Prostate gland (tissue), 2 donors: ENCODE data around the gene PPP2R2B. TPM values are rescaled to one million over a fixed set of nuclear protein-coding genes. Genes with fewer than 3 reads are reported as not detected.

ENCODE experiments used
- DNase-seq: peaks from one replicate; pipeline ENCODE4 v3.0.0-alpha.2; 2019; ENCODE audit warnings: low spot score
- H3K27ac ChIP-seq, 2 donors: fragments of 200-600 bp; sonication (generic); 2 replicates each; pipeline ENCODE4 v1.5.1; 2017 to 2019
- H3K27me3 ChIP-seq: fragments of 200-600 bp; sonication (generic); replicated peaks from 2 replicates; pipeline ENCODE4 v1.5.1; 2019; ENCODE audit not compliant: insufficient read depth
- H3K36me3 ChIP-seq, 2 donors: fragments of 200-600 bp; sonication (generic); 1 replicate in 1 of 2; 2 replicates in 1 of 2; pipeline versions ENCODE4 v1.5.1 to v1.8.1; 2017 to 2019
- H3K4me1 ChIP-seq: fragments of 200-600 bp; sonication (generic); replicated peaks from 2 replicates; pipeline ENCODE4 v1.5.1; 2019
- H3K4me3 ChIP-seq, 2 donors: fragments of 200-600 bp; sonication (generic); 2 replicates each; pipeline ENCODE4 v1.5.1; 2017 to 2019
- H3K9me3 ChIP-seq: fragments of 200-600 bp; sonication (generic); 2 replicates; pipeline ENCODE4 v1.5.1; 2017
- POLR2A ChIP-seq: fragments of 450-650 bp; IDR thresholded peaks from one replicate; pipeline ENCODE4 v1.6.1; 2016; ENCODE audit warnings: antibody characterized with exemption, mild to moderate bottlenecking
- POLR2AphosphoS5 ChIP-seq: sonication (generic); formaldehyde crosslinking; IDR thresholded peaks from one replicate; pipeline ENCODE4 v1.6.1; 2017; ENCODE audit warnings: antibody characterized with exemption
- WGBS: methylation state at CpG from one replicate; pipeline ENCODE4 v1.1.5; 2018; 5-methylcytosine and 5-hydroxymethylcytosine counted together
- intact Hi-C: fragments of 100-400 bp; cut with DNase I; formaldehyde crosslinking; loops from one replicate; pipeline ENCODE4 v1.14.2; 2022
- total RNA-seq, 2 donors: library from RNA; depleted of rRNA; stranded (reverse); fragments of >200 nt; gene quantifications; one replicate each; pipeline ENCODE4 v1.1.0, GENCODE V29; 2016
- TF ChIP-seq, protein P1 (sequence below), 4 experiments: fragments of 200-600 bp in 2 of 4; fragments of 450-650 bp in 2 of 4; sonication (generic) in 2 of 4; IDR thresholded peaks; 1 replicate in 3 of 4; 2 replicates in 1 of 4; pipeline ENCODE4 v1.5.1; 2016 to 2019; ENCODE audit warnings: antibody characterized with exemption in 4 of 4, mild to moderate bottlenecking in 2 of 4, moderate library complexity in 2 of 4

The PPP2R2B gene
- total RNA-seq, 2 donors from 2014 or later: 0.68 to 2.6 TPM

- no peak overlapping the region for H3K4me3 ChIP-seq
- H3K36me3 ChIP-seq: no peaks in the 10 kb centered on the region
- H3K9me3 ChIP-seq: no peaks in the 10 kb centered on the region
- no peaks in the 10 kb centered on the region for H3K27me3 ChIP-seq
- H3K27ac ChIP-seq: no peak overlapping the region
- intact Hi-C loops: no loop called here
- DNase-seq: no peak
- H3K4me1 ChIP-seq: no peaks in the 10 kb centered on the region
- 79% methylated on average over 1 of the region's 1 CpG for WGBS
- TF ChIP-seq, protein P1, sequence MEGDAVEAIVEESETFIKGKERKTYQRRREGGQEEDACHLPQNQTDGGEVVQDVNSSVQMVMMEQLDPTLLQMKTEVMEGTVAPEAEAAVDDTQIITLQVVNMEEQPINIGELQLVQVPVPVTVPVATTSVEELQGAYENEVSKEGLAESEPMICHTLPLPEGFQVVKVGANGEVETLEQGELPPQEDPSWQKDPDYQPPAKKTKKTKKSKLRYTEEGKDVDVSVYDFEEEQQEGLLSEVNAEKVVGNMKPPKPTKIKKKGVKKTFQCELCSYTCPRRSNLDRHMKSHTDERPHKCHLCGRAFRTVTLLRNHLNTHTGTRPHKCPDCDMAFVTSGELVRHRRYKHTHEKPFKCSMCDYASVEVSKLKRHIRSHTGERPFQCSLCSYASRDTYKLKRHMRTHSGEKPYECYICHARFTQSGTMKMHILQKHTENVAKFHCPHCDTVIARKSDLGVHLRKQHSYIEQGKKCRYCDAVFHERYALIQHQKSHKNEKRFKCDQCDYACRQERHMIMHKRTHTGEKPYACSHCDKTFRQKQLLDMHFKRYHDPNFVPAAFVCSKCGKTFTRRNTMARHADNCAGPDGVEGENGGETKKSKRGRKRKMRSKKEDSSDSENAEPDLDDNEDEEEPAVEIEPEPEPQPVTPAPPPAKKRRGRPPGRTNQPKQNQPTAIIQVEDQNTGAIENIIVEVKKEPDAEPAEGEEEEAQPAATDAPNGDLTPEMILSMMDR (IDR thresholded peaks at IDR 0.05): no peak
- TF ChIP-seq POLR2AphosphoS5: no peak
- no peak for TF ChIP-seq POLR2A
Observed at GRCh38 chr5:146695646-146696045, 182.9 kb downstream of the PPP2R2B start.

DNA sequence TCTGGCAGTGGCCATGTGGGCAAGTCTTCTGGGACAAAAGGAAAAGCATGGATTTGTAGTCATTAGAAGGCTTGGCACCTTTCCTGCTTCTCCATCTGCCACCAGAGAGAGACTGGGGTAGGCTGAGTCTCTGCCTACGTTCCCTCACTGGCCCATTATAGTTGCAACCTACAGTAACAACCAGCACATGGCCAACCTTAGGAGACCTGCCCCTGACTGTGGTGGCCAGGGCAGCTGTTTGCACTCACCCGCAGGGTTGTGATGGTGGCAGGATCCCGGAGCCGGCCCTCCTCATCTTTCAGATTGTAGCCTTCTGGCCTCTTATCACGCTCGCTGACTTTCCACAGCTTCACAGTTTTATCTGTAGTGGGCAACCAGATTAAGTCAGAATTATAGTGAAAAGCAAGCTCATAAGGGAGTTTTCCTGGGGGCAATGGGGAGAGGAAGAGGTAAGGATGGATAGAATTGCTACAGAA, 187.6 kb downstream of the PPP2R2B start:
- no peaks in the 10 kb centered on the region for H3K36me3 ChIP-seq
- no peaks in the 10 kb centered on the region for H3K4me1 ChIP-seq
- no peaks in the 10 kb centered on the region for H3K27me3 ChIP-seq
- 83% methylated on average over 6 of the region's 6 CpGs for WGBS
- intact Hi-C loops: no loop called here
- H3K9me3 ChIP-seq: no peaks in the 10 kb centered on the region
- no peak for DNase-seq
- no peak overlapping the region for H3K4me3 ChIP-seq
- TF ChIP-seq POLR2AphosphoS5: no peak
- H3K27ac ChIP-seq: no peak overlapping the region

DNA sequence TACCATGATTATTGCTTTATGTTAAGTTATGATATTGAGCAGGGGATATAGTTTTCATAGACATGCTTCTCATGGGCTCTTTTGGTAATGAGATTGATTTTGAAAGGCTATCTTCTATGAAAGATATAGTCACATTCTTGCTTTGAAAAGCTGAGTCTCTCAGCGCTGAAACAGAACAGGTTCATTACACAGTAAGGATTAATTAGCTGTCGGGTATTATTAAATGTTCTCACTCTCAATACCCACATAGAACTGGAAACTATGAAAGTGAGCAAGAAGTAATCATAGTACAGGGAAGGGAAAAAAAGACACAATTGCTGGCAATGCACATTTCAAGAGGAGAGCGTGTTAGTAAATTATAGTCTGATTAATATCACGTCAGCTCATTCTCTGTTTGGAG, 190.9 kb downstream of the PPP2R2B start:
- H3K36me3 ChIP-seq: no peaks in the 10 kb centered on the region
- DNase-seq: no peak
- H3K4me1 ChIP-seq: no peaks in the 10 kb centered on the region
- no peaks in the 10 kb centered on the region for H3K9me3 ChIP-seq
- no peak overlapping the region for H3K4me3 ChIP-seq
- H3K27ac ChIP-seq: no peak overlapping the region
- intact Hi-C loops: no loop called here
- TF ChIP-seq, protein P1 (IDR thresholded peaks at IDR 0.05): no peak
- TF ChIP-seq POLR2AphosphoS5 (no peak), POLR2A (no peak)
- H3K27me3 ChIP-seq: no peaks in the 10 kb centered on the region
- 70% methylated on average over 4 of the region's 4 CpGs for WGBS

- WGBS: 81% methylated on average over 5 of the region's 5 CpGs
- TF ChIP-seq, protein P1 (IDR thresholded peaks at IDR 0.05): no peak
- TF ChIP-seq POLR2AphosphoS5 (no peak), POLR2A (no peak)
- Histone ChIP-seq H3K4me3 (no peak overlapping the region), H3K36me3 (no peaks in the 10 kb centered on the region), H3K4me1 (no peaks in the 10 kb centered on the region), H3K27me3 (no peaks in the 10 kb centered on the region), H3K27ac (no peak overlapping the region), H3K9me3 (no peaks in the 10 kb centered on the region)
- no peak for DNase-seq
- intact Hi-C loops: no loop called here
Observed at GRCh38 chr5:146683861-146684260, 194.7 kb downstream of the PPP2R2B start.

DNA sequence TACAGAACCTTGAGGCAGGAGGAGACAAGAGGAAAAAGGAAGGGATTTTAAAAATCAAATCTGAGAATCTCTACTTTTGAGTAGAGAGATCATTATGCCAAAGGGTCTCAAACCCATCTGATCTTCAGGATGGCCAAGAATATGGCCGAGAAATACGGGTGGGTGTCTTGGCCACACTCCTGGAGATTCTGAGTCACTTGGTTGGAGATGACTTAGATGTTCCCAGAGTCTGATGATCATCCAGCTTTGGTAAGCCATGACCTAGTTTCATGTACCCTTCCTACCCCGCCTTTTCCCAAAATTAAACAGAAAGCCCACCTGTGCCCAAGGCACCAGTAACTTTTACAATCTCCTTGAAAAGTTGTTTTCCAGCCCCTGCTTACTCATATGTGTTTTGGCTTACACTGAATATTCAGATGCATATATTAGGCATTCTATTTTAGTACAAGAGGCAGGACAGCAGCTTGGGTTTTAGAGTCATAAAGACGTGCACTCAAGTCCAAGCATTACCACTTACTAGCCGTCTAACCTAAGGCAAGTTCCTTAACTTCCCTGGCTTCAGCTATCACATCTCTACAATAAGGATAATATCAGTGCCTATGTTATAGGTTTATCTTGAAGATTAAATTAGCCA, 195.5 kb downstream of the PPP2R2B start:
- intact Hi-C loops: no loop called here
- 90% methylated on average over 5 of the region's 5 CpGs for WGBS
- no peak for DNase-seq
- H3K9me3 ChIP-seq: no peaks in the 10 kb centered on the region
- H3K4me1 ChIP-seq: no peaks in the 10 kb centered on the region
- no peaks in the 10 kb centered on the region for H3K36me3 ChIP-seq
- no peak overlapping the region for H3K4me3 ChIP-seq
- no peak overlapping the region for H3K27ac ChIP-seq
- no peaks in the 10 kb centered on the region for H3K27me3 ChIP-seq
- TF ChIP-seq, protein P1 (IDR thresholded peaks at IDR 0.05): no peak
- TF ChIP-seq POLR2AphosphoS5 (no peak), POLR2A (no peak)
